Endothelial cell of hepatic sinusoid (primary cell): ENCODE results near the gene KIAA1586.
"Not testable (repeated sequence)": the region's sequence is repeated elsewhere in the genome, so short reads cannot be mapped to it uniquely, and the experiment has no call there.

Experiments used
- in situ Hi-C: cut with HindIII; loops from 2 replicates; pipeline ENCODE4 v1.10.0; 2017; ENCODE audit warnings: low sequenced_read_pairs

Gene KIAA1586, protein sequence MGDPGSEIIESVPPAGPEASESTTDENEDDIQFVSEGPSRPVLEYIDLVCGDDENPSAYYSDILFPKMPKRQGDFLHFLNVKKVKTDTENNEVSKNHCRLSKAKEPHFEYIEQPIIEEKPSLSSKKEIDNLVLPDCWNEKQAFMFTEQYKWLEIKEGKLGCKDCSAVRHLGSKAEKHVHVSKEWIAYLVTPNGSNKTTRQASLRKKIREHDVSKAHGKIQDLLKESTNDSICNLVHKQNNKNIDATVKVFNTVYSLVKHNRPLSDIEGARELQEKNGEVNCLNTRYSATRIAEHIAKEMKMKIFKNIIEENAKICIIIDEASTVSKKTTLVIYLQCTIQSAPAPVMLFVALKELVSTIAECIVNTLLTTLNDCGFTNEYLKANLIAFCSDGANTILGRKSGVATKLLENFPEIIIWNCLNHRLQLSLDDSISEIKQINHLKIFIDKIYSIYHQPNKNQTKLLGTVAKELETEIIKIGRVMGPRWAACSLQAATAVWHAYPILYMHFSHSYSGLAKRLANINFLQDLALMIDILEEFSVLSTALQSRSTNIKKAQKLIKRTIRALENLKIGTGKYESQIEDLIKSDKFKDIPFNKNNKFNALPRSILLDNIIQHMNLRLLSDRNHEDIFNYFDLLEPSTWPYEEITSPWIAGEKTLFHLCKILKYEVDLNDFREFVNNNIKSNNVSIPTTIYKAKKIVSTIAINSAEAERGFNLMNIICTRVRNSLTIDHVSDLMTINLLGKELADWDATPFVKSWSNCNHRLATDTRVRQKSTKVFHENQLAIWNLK

GRCh38 chr6:57046332-57047256 is at the start of gene KIAA1586:
Gene KIAA1586, plus strand, starts transcription at chr6:57046693. Its CDS starts 63 bp downstream, at chr6:57046756.
- in situ Hi-C loops, result not testable (repeated sequence)

GRCh38 chr6:56999049-56999448 is 47.4 kb upstream of the KIAA1586 start:
- in situ Hi-C loops, result no loop called here

- in situ Hi-C loops, result not testable (repeated sequence)
These were observed 46.7 kb upstream of the KIAA1586 start for GRCh38 chr6:56999748-57000147.

GRCh38 chr6:57002197-57002596 is 44.3 kb upstream of the KIAA1586 start:
- in situ Hi-C loops, result no loop called here

GRCh38 chr6:57004292-57004691 is 42.2 kb upstream of the KIAA1586 start:
- in situ Hi-C loops, result no loop called here

- in situ Hi-C loops, result no loop called here
These were observed 40.4 kb upstream of the KIAA1586 start for GRCh38 chr6:57006101-57006500.

GRCh38 chr6:57008069-57008468 is 38.4 kb upstream of the KIAA1586 start:
- in situ Hi-C loops, result not testable (repeated sequence)

- in situ Hi-C loops, result no loop called here
These were observed 33.0 kb upstream of the KIAA1586 start for GRCh38 chr6:57013521-57013926.

- in situ Hi-C loops, result no loop called here
These were observed 29.4 kb upstream of the KIAA1586 start for GRCh38 chr6:57017069-57017468.

DNA sequence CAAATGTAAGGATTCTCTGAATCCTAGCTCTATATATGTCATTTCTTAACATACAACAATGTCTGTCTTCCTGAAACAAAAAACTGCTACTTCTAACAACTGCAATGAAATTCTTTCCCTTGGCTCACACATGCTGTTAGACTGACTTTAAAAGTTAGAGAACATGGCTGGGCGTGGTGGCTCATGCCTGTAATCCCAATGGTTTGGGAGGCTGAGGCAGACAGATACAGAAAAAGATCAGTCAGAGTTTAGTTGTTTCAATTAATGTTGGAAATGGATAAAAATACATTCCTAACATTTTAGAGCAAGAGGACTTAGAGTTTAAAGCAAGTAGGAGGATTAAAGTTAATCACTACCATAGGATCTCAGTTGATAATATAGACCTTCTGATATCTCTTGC is 28.7 kb upstream of the KIAA1586 start:
- in situ Hi-C loops, result no loop called here

DNA sequence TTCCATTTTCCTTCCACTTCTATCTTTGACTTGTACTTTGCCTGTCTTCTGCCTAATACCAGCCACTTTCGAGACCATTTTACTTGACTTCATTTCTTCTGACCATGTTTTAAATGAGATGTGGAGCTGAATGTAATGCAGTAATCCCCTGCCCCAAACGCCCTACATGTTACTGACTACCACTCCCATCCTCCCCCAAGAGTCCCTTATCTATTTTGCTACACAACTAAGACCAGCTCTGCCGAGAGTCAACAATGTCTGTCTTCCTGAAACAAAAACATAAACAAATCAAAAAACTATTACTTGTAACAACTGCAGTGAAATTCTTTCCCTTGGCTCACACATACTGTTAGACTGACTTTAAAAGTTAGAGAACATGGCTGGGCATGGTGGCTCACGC is 27.1 kb upstream of the KIAA1586 start:
- in situ Hi-C loops, result no loop called here

DNA sequence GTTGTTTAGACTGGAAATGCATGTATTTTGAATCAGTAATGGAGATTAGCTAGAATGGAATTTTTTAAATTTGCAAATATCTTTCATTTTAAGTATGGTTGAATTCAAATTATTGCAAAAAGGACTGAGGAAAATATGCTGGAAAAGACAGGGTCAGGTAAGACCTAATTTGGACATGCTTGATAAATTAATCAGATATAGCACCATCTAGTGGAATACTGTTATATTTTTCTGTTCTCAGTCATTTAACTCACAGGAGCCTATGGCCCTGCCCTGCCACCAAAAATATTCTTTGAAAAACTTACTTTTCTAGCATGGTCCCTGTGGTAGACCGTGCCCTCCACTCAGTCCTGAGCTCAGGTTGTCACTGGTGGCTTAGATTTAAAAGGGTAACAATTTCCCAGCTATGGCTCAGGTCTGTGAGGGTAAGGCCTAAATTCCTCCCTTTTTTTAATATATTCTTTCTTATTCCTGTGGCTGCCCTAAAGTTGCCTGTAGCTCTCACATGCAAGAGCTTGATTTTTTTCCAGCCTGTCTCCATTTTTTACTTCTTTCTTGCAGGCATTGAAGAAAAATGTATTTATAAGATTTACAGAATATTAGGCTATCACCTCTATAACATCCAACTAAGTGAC is 25.3 kb upstream of the KIAA1586 start:
- in situ Hi-C loops, result no loop called here

DNA sequence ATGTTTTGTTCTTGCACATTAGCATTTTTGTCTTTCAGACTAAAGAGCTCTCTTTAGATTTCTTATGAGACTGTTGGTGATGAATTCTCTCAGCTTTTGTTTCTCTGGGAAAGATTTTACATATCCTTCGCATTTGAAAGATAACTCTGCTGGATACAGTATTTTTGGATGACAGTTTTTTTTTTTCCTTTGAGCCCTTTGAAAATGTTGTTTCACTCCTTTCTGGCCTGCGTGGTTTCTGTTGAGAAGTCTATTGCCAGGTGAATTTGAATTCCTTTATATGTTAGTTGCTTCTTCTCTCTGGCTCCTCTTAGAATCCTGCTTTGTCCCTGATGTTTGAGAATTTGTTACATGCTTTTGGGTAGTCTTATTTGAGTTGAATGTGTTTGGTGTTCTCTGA is 22.2 kb upstream of the KIAA1586 start:
- in situ Hi-C loops, result no loop called here

DNA sequence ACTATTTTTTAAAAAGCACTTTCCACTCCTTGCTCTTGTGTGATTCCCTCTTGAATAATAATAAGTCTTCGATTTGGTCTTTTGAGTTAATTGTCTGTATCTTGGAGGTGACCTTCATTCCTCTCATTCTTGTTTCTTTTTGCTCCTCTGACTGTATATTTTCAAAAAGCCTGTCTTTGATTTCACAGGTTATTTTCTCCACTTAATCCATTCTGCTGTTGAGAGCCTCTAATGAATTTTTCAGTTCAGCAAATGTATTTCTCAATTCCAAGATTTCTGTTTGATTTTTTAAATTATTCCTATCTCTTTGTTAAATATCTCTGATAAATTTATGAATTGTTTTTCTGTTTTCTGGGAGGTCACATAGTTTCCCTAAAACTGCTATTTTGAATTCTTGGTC is 21.7 kb upstream of the KIAA1586 start:
- in situ Hi-C loops, result no loop called here

DNA sequence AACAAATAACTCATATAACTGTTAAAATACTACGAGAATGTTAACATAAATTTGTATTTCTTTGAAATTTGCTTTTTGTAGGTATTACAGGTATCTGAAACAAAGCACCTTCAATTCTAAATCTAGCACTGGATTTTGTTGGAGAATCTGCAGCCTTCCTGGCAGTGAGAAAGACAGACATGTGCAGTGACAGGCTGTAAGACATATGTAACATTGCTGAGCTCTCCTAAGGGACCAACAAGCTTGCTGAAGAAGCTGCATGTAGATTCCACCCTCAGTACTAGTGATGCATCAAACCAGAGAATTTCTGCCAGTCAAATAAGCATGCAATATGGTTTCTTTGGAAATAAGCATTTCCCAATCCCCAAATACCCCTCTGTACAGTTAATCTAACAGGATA is 20.5 kb upstream of the KIAA1586 start:
- in situ Hi-C loops, result no loop called here

- in situ Hi-C loops, result no loop called here
These were observed 19.2 kb upstream of the KIAA1586 start for GRCh38 chr6:57027301-57027700.

GRCh38 chr6:57029213-57029612 is 17.3 kb upstream of the KIAA1586 start:
- in situ Hi-C loops, result no loop called here

GRCh38 chr6:57033228-57033627 is 13.3 kb upstream of the KIAA1586 start:
- in situ Hi-C loops, result no loop called here

GRCh38 chr6:57035549-57035948 is 10.9 kb upstream of the KIAA1586 start:
- in situ Hi-C loops, result no loop called here

- in situ Hi-C loops, result no loop called here
These were observed 7.6 kb upstream of the KIAA1586 start for GRCh38 chr6:57038906-57039305.

DNA sequence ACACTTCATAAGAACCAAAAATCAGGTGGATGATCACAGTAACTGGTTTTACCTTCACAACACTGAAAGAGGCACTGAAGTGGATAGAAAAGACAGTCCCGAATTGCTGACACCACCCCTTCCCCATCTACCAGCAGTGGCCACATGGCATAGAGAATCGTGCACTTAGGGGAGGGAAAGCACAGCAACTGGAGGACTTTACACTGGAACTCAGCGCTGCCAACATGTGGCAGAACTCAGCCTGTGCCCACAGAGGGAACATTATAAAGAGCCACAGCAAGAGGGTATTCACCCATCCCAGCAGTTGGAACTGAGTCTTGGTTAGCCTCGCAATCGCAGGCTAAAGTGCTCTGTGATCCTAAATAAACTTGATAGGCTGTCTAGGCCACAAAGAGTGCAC is 6.5 kb upstream of the KIAA1586 start:
- in situ Hi-C loops, result no loop called here
